AG04449 (cell line): Measurements from ENCODE around the gene IKZF3.
"Not testable (repeated sequence)": the region's sequence is repeated elsewhere in the genome, so short reads cannot be mapped to it uniquely, and the experiment has no call there.

Source experiments
- CTCF ChIA-PET: fragments of 350-600 bp; formaldehyde crosslinking; extraction: SDS; loops from one replicate; lab custom pipeline; 2021; ENCODE audit warnings: antibody characterized with exemption; lab: Yijun Ruan, JAX
- POLR2A ChIA-PET: fragments of 400-600, 350-600 bp; formaldehyde crosslinking; extraction: SDS; loops from one replicate; lab custom pipeline; 2020; ENCODE audit warnings: antibody characterized with exemption, inconsistent platforms; lab: Yijun Ruan, JAX
- DNase-seq: peaks from one replicate; pipeline ENCODE4 v3.0.0-alpha.2; 2010; ENCODE audit warnings: low read depth, low spot score
- H3K4me3 ChIP-seq: 2 replicates; pipeline ENCODE4 v1.5.1; 2011; ENCODE audit warnings: low read depth, mild to moderate bottlenecking, control low read depth, low read length
- TF ChIP-seq, protein P1 (sequence below): IDR thresholded peaks from one replicate; pipeline ENCODE4 v1.5.1; 2011; ENCODE audit warnings: mild to moderate bottlenecking, moderate library complexity, low read length, control low read depth, inconsistent platforms; ENCODE audit not compliant: insufficient read depth; ENCODE audit errors: missing control alignments

Gene IKZF3

GRCh38 chr17:39730095-39730921 is 133.8 kb downstream of the IKZF3 start, which contains the start of gene MIEN1:
MIEN1 (minus strand) TSS chr17:39730532; CDS start chr17:39730495, 37 bp downstream.
- ChIA-PET POLR2A (interaction anchor here (0.6 to 2.4 kb wide), 5 partner anchors 8 to 551 kb away, joined by 3 to 13 read pairs (median 4); partner anchors contain the start of genes ERBB2 and PGAP3), CTCF (interaction anchor here (0.6 to 7.0 kb wide), 29 partner anchors 9 to 1936 kb away, joined by 3 to 51 read pairs (median 5); partner anchors contain the start of genes ERBB2 and PSMD3)
- peak within 1 kb of the TSS; percentile 76 for H3K4me3 ChIP-seq
- DNase-seq: no peak
- TF ChIP-seq, protein P1, sequence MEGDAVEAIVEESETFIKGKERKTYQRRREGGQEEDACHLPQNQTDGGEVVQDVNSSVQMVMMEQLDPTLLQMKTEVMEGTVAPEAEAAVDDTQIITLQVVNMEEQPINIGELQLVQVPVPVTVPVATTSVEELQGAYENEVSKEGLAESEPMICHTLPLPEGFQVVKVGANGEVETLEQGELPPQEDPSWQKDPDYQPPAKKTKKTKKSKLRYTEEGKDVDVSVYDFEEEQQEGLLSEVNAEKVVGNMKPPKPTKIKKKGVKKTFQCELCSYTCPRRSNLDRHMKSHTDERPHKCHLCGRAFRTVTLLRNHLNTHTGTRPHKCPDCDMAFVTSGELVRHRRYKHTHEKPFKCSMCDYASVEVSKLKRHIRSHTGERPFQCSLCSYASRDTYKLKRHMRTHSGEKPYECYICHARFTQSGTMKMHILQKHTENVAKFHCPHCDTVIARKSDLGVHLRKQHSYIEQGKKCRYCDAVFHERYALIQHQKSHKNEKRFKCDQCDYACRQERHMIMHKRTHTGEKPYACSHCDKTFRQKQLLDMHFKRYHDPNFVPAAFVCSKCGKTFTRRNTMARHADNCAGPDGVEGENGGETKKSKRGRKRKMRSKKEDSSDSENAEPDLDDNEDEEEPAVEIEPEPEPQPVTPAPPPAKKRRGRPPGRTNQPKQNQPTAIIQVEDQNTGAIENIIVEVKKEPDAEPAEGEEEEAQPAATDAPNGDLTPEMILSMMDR: peak; percentile 84

GRCh38 chr17:39729280-39729851 is 134.7 kb downstream of the IKZF3 start:
- DNase-seq: no peak
- ChIA-PET CTCF (interaction anchor here (0.6 to 7.0 kb wide), 24 partner anchors 9 to 1937 kb away, joined by 3 to 51 read pairs (median 5); partner anchors contain the start of genes ERBB2 and PSMD3), POLR2A (interaction anchor here (0.6 to 2.4 kb wide), 6 partner anchors 7 to 552 kb away, joined by 3 to 13 read pairs (median 4); partner anchors contain the start of genes ERBB2 and PGAP3)
- peak overlapping the region; percentile 76 for H3K4me3 ChIP-seq
- TF ChIP-seq, protein P1: no peak

DNA sequence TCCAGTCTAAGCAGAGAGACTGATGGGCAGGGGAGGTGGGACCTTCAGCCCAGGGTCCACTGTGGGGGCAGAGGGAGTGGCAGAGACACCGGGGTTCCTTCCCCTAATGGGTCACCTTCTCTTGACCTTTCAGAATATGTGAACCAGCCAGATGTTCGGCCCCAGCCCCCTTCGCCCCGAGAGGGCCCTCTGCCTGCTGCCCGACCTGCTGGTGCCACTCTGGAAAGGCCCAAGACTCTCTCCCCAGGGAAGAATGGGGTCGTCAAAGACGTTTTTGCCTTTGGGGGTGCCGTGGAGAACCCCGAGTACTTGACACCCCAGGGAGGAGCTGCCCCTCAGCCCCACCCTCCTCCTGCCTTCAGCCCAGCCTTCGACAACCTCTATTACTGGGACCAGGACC is 136.6 kb downstream of the IKZF3 start:
- H3K4me3 ChIP-seq: no peak overlapping the region
- ChIA-PET CTCF (interaction anchor here (3.3 to 7.0 kb wide), 4 partner anchors 7 to 105 kb away, joined by 17 to 51 read pairs (median 48); partner anchors contain the start of gene ERBB2), POLR2A (no interaction called here)
- DNase-seq: no peak
- TF ChIP-seq, protein P1: no peak

- DNase-seq: no peak
- ChIA-PET POLR2A (no interaction called here), CTCF (interaction anchor here (1.0 to 1.5 kb wide), 2 partner anchors 24 to 108 kb away, joined by 3 read pairs; no protein-coding TSS in a partner anchor)
- TF ChIP-seq, protein P1: no peak
- no peak overlapping the region for H3K4me3 ChIP-seq
Observed at GRCh38 chr17:39726617-39727016, 137.5 kb downstream of the IKZF3 start.

- DNase-seq, POLR2A ChIA-PET, H3K4me3 ChIP-seq: not testable (repeated sequence)
- CTCF ChIA-PET: interaction anchor here (1.0 to 1.5 kb wide), 2 partner anchors 23 to 107 kb away, joined by 3 read pairs; no protein-coding TSS in a partner anchor
Observed at GRCh38 chr17:39725923-39726322, 138.2 kb downstream of the IKZF3 start.

DNA sequence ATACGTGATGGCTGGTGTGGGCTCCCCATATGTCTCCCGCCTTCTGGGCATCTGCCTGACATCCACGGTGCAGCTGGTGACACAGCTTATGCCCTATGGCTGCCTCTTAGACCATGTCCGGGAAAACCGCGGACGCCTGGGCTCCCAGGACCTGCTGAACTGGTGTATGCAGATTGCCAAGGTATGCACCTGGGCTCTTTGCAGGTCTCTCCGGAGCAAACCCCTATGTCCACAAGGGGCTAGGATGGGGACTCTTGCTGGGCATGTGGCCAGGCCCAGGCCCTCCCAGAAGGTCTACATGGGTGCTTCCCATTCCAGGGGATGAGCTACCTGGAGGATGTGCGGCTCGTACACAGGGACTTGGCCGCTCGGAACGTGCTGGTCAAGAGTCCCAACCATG is 139.4 kb downstream of the IKZF3 start:
- CTCF ChIA-PET: no interaction called here
- H3K4me3 ChIP-seq: no peak overlapping the region
- no peak for DNase-seq
- TF ChIP-seq, protein P1: no peak
- POLR2A ChIA-PET: no interaction called here
